ENCODE results near the gene OR13C3. TPM values are rescaled to one million over a fixed set of nuclear protein-coding genes. Genes with fewer than 3 reads are reported as not detected.

The OR13C3 gene
- not detected in 2 replicates for total RNA-seq

GRCh38 chr9:104536756-104537155 is at the start of gene OR13C3:
Gene OR13C3 (minus strand): TSS chr9:104536856. CDS start chr9:104536723, 133 bp downstream.

GRCh38 chr9:104568868-104569267 is 32.2 kb upstream of the OR13C3 start, which contains the start of gene OR13C8:
Gene OR13C8 (plus strand): TSS chr9:104569168. CDS start chr9:104569168, 0 bp downstream.

GRCh38 chr9:104527109-104527508 is 9.5 kb downstream of the OR13C3 start, which contains the start of gene OR13C4:
Gene OR13C4 (minus strand): TSS chr9:104527209. CDS start chr9:104527209, 0 bp downstream.

GRCh38 chr9:104503963-104504362 is 32.7 kb downstream of the OR13C3 start, which contains the start of gene OR13F1:
Gene OR13F1 (plus strand): TSS chr9:104504263. CDS start chr9:104504263, 0 bp downstream.

Other genes starting within 250 kb of the OR13C3 start
- gene OR13F1, start 32.6 kb downstream of the OR13C3 start, total RNA-seq: not detected in 2 replicates
- not detected in 2 replicates for gene OR13C4, start 9.6 kb downstream of the OR13C3 start, total RNA-seq
- not detected in 2 replicates for gene OR13C8, start 32.3 kb upstream of the OR13C3 start, total RNA-seq
- gene OR13C5, start 62.6 kb upstream of the OR13C3 start, total RNA-seq: not detected in 2 replicates
- not detected in 2 replicates for gene OR13C2, start 68.8 kb upstream of the OR13C3 start, total RNA-seq
- not detected in 2 replicates for gene OR13C9, start 81.3 kb upstream of the OR13C3 start, total RNA-seq
- not detected in 2 replicates for gene OR13D1, start 157.7 kb upstream of the OR13C3 start, total RNA-seq
- 53.6 and 54.9 TPM in 2 replicates for gene NIPSNAP3A, start 210.8 kb upstream of the OR13C3 start, total RNA-seq
- gene NIPSNAP3B, start 227.3 kb upstream of the OR13C3 start, total RNA-seq: 0.10 and 0.33 TPM in 2 replicates